ENCODE measurements around the gene ANAPC1.
"Not testable (repeated sequence)": the region's sequence is repeated elsewhere in the genome, so short reads cannot be mapped to it uniquely, and the experiment has no call there.

ANAPC1 gene

DNA sequence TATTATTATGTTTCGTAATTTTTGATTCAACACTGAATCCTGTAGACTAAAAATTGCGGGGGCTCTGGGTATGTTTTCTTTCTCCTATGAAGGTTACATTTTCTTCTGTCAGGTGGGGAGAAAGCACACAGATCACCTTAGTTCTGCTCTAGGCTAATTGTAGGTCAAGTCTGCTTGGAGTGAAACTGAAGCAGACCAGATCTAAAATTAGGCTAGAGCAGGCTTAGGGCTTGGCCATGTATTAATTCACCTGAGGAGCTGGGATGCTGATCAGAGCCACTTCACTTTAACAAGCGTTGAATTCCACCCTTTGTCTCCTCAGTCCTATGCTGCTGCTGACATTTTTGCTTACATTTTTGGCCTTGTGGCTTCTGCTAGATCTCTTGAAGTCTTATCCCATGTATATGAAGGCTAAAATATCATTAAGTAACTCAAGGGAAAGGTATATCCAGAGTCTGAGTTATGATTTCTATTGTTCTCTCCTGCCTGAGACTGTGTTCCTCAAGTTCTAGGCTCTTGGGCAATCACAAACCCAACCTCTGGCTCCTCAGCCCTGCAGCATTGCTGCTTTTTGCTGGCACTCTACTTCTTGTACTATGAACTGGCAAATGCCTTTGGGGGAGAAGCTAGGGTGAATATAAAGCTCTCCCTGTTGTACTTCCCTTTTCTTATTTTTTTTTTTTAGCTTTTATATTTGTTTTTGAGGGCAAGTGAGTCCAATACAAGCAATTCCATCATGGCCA lies 112.9 kb downstream of the ANAPC1 start:
- H3F3A ChIP-seq (ENCODE audit: insufficient read depth, low read length); H3K36me3 ChIP-seq (ENCODE audit: insufficient read depth, low read length); H3K4me1 ChIP-seq (ENCODE audit: insufficient read depth, low read length, severe bottlenecking); H3K27me3 ChIP-seq (ENCODE audit: insufficient read depth, low read length); H2AFZ ChIP-seq (ENCODE audit: low read length); H3K79me2 ChIP-seq (ENCODE audit: insufficient read depth, low read length); H3K9me3 ChIP-seq (ENCODE audit: low read length); H3K9ac ChIP-seq (ENCODE audit: low read length); H3K4me3 ChIP-seq (ENCODE audit: low read depth, low read length, poor library complexity, severe bottlenecking); H4K20me1 ChIP-seq (ENCODE audit: insufficient read depth, low read length); H3K9me2 ChIP-seq (ENCODE audit: low read depth, low read length); H3K27ac ChIP-seq (ENCODE audit: low read depth, low read length, poor library complexity, severe bottlenecking); H3K4me2 ChIP-seq (ENCODE audit: low read length): not testable (repeated sequence)

DNA sequence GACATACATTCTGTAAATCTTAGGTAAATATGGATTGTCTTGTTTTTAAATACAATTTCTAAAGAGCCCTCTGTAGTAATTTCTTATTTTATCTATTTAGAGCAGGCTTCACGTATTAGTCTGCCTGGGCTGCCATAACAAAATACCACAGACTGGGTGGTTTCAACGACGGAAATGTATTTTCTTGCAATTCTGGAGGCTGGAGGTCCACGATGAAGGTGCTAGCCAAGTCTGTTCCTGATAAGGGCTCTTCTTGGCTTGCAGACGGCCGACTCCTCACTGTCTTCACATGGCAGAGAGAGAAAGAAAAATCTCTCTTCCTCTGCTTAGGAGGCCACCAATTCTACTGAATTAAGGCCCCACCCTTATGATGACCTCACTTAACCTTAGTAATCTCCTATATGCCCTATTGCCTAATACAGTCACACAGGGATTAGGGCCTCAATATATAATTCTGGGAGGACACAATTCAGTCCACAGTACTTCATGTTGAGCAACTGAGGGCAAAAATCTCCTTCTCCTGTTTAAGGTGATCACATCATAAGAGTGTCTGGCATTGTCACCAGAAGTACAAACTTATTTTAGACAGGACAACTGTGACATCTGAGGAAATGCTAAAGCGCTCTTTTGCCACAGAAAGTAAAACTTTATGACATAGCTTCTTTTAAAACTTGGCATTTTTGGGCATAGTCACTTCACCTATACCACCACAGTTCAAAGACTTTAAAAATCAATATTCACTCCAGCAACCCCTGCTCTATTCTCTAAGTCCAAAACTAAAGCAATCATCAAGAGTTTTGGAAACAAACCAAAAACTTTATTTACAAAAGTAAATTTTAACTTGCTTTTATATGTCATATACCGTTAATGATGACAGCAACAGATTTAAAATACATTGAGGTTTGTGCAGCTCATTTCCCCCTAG lies 115.5 kb downstream of the ANAPC1 start:
- not testable (repeated sequence) for H4K20me1 ChIP-seq (ENCODE audit: insufficient read depth, low read length); H3K4me2 ChIP-seq (ENCODE audit: low read length); H3F3A ChIP-seq (ENCODE audit: insufficient read depth, low read length); H3K9me2 ChIP-seq (ENCODE audit: low read depth, low read length); H3K36me3 ChIP-seq (ENCODE audit: insufficient read depth, low read length); H3K27me3 ChIP-seq (ENCODE audit: insufficient read depth, low read length); H3K27ac ChIP-seq (ENCODE audit: low read depth, low read length, poor library complexity, severe bottlenecking); H2AFZ ChIP-seq (ENCODE audit: low read length); H3K4me1 ChIP-seq (ENCODE audit: insufficient read depth, low read length, severe bottlenecking); H3K79me2 ChIP-seq (ENCODE audit: insufficient read depth, low read length); H3K9me3 ChIP-seq (ENCODE audit: low read length); H3K4me3 ChIP-seq (ENCODE audit: low read depth, low read length, poor library complexity, severe bottlenecking); H3K9ac ChIP-seq (ENCODE audit: low read length)

DNA sequence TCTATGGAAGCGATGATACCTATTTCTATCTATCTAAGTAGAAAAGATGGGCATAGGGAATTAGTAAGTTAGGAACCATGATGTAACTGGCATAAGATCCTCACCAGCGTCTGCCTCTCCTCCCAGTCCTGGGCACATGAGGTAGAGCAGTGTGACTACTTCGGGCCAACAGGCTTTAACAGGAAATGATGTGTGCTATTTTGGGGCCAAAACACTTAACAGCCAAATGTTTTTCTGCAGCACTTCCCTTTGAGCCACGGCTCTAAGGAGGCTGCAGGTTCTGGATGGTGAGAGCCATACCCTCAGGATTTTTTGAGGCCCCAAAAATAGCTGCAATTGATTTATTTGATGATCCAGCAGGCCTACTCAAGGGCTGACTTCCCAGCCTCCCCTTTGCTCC lies 116.9 kb downstream of the ANAPC1 start:
- H3K9me2 ChIP-seq (ENCODE audit: low read depth, low read length); H3K79me2 ChIP-seq (ENCODE audit: insufficient read depth, low read length); H3K27ac ChIP-seq (ENCODE audit: low read depth, low read length, poor library complexity, severe bottlenecking); H3K4me3 ChIP-seq (ENCODE audit: low read depth, low read length, poor library complexity, severe bottlenecking); H3K9ac ChIP-seq (ENCODE audit: low read length); H3K36me3 ChIP-seq (ENCODE audit: insufficient read depth, low read length); H3K9me3 ChIP-seq (ENCODE audit: low read length); H3F3A ChIP-seq (ENCODE audit: insufficient read depth, low read length); H3K4me1 ChIP-seq (ENCODE audit: insufficient read depth, low read length, severe bottlenecking); H4K20me1 ChIP-seq (ENCODE audit: insufficient read depth, low read length); H3K27me3 ChIP-seq (ENCODE audit: insufficient read depth, low read length); H3K4me2 ChIP-seq (ENCODE audit: low read length); H2AFZ ChIP-seq (ENCODE audit: low read length): not testable (repeated sequence)

DNA sequence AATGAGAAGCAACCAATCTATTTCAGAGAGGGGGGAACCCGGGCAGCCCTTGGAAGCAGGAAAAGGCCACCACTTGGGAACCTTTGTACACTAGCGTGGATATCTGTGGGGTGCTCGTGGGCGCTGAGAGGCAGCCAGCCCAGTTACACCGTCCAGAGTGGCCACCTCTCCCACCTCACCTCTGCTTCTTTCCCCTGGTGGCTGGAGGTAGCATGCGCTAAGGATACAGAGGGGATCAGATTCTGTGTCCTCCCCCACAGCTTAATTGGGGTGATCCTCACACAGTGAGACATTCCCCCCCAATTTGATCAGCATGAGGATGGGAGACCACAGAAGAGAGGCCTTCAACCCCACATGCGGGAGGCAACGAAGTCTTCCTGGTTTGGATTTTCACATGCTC lies 117.7 kb downstream of the ANAPC1 start:
- H3K4me2 ChIP-seq (ENCODE audit: low read length); H3K4me1 ChIP-seq (ENCODE audit: insufficient read depth, low read length, severe bottlenecking); H3K9ac ChIP-seq (ENCODE audit: low read length); H3K9me3 ChIP-seq (ENCODE audit: low read length); H2AFZ ChIP-seq (ENCODE audit: low read length); H3K4me3 ChIP-seq (ENCODE audit: low read depth, low read length, poor library complexity, severe bottlenecking); H3K9me2 ChIP-seq (ENCODE audit: low read depth, low read length); H3K79me2 ChIP-seq (ENCODE audit: insufficient read depth, low read length); H3K27me3 ChIP-seq (ENCODE audit: insufficient read depth, low read length); H3K27ac ChIP-seq (ENCODE audit: low read depth, low read length, poor library complexity, severe bottlenecking); H3F3A ChIP-seq (ENCODE audit: insufficient read depth, low read length); H3K36me3 ChIP-seq (ENCODE audit: insufficient read depth, low read length); H4K20me1 ChIP-seq (ENCODE audit: insufficient read depth, low read length): not testable (repeated sequence)

DNA sequence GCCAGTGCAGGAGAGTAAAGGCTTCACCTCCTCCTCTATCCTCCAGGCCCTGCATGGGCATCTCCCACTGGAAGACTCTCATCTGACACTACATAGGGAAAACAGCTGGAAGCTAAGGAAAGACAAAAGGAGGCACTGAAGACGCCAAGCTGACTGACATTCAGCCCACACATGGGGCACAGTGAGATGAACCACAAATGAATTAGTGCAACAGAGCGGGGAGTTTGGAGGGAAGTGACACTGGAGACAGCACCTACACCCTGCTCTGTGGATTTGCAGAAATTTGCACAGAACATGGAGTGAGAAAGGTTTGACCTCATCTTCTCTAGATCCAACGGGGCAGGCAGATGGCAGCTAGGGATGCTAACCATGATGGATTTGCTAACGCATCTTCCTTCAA lies 119.8 kb downstream of the ANAPC1 start:
- not testable (repeated sequence) for H3F3A ChIP-seq (ENCODE audit: insufficient read depth, low read length); H3K4me1 ChIP-seq (ENCODE audit: insufficient read depth, low read length, severe bottlenecking); H3K4me2 ChIP-seq (ENCODE audit: low read length); H4K20me1 ChIP-seq (ENCODE audit: insufficient read depth, low read length); H3K4me3 ChIP-seq (ENCODE audit: low read depth, low read length, poor library complexity, severe bottlenecking); H3K9ac ChIP-seq (ENCODE audit: low read length); H3K27ac ChIP-seq (ENCODE audit: low read depth, low read length, poor library complexity, severe bottlenecking); H3K27me3 ChIP-seq (ENCODE audit: insufficient read depth, low read length); H2AFZ ChIP-seq (ENCODE audit: low read length); H3K79me2 ChIP-seq (ENCODE audit: insufficient read depth, low read length); H3K9me2 ChIP-seq (ENCODE audit: low read depth, low read length); H3K9me3 ChIP-seq (ENCODE audit: low read length); H3K36me3 ChIP-seq (ENCODE audit: insufficient read depth, low read length)

DNA sequence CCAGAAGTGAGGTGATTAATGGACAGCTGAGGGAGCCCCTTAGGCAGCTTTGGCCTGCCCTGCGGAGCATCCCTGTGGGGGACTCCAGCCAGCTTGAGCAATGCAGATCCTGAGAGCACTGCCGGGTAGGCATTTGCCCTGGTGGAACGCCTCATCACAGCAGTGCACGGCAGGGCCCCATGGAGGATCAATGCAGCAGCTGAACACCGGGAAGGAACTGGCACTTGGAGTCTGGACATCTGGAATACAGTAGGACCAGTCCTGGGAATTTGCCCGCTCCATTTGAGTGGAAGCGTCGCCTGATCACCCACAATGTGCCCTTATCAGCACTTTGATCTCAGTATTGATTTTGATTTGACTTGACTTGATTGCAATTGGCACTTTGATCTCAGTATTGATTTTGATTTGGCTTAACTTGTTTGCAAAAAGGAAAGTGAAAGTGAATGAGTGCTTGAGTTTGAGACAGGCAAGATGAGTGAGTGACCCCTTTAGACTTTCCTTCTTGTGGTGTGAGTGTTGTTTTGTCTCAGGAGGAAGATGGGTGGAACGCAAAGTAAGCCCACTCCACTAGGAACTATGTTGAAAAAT lies 123.2 kb downstream of the ANAPC1 start:
- H4K20me1 ChIP-seq (ENCODE audit: insufficient read depth, low read length); H3K4me2 ChIP-seq (ENCODE audit: low read length); H3K27ac ChIP-seq (ENCODE audit: low read depth, low read length, poor library complexity, severe bottlenecking); H3K4me3 ChIP-seq (ENCODE audit: low read depth, low read length, poor library complexity, severe bottlenecking); H3K9ac ChIP-seq (ENCODE audit: low read length); H2AFZ ChIP-seq (ENCODE audit: low read length); H3K27me3 ChIP-seq (ENCODE audit: insufficient read depth, low read length); H3K79me2 ChIP-seq (ENCODE audit: insufficient read depth, low read length); H3K36me3 ChIP-seq (ENCODE audit: insufficient read depth, low read length); H3K9me2 ChIP-seq (ENCODE audit: low read depth, low read length); H3F3A ChIP-seq (ENCODE audit: insufficient read depth, low read length); H3K9me3 ChIP-seq (ENCODE audit: low read length); H3K4me1 ChIP-seq (ENCODE audit: insufficient read depth, low read length, severe bottlenecking): not testable (repeated sequence)

DNA sequence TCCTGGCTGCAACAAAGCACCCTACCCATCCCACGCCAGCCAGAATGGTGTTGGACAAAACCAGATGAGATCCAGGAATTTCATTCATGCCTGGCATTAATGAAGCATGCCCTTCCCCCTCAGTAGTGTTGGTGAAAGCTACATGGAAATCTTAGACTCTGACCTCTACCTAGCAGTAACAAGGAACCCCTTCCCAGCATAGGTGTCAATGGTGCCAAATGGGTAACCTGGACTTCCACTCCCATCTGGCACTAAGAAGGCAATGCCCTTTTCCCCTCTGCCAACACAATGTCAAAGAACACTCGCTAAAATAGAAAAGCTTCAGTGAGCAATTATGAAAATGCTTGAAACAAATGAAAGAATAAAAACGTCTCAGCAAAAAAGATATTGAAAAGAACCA lies 131.5 kb downstream of the ANAPC1 start:
- H4K20me1 ChIP-seq (ENCODE audit: insufficient read depth, low read length) = not testable (repeated sequence)

More for the DNA sequence above, 131.5 kb downstream of the ANAPC1 start:
- H3K4me1 ChIP-seq (ENCODE audit: insufficient read depth, low read length, severe bottlenecking); H3K9ac ChIP-seq (ENCODE audit: low read length); H3K4me3 ChIP-seq (ENCODE audit: low read depth, low read length, poor library complexity, severe bottlenecking); H2AFZ ChIP-seq (ENCODE audit: low read length); H3K4me2 ChIP-seq (ENCODE audit: low read length); H3F3A ChIP-seq (ENCODE audit: insufficient read depth, low read length); H3K36me3 ChIP-seq (ENCODE audit: insufficient read depth, low read length); H3K27me3 ChIP-seq (ENCODE audit: insufficient read depth, low read length); H3K9me2 ChIP-seq (ENCODE audit: low read depth, low read length); H3K79me2 ChIP-seq (ENCODE audit: insufficient read depth, low read length); H3K27ac ChIP-seq (ENCODE audit: low read depth, low read length, poor library complexity, severe bottlenecking); H3K9me3 ChIP-seq (ENCODE audit: low read length): not testable (repeated sequence)
